ENCODE measurements around the gene AXL.

Gene AXL

GRCh38 chr19:41186971-41187883, 31.8 kb upstream of the AXL start:
- no peaks in the 10 kb centered on the region for H3K36me3 ChIP-seq
- H3K4me3 ChIP-seq (ENCODE audit: low read depth, low read length), result no peak overlapping the region
- no peaks in the 10 kb centered on the region for H3K9me3 ChIP-seq
- no peaks in the 10 kb centered on the region for H3K4me1 ChIP-seq
- no peak for TF ChIP-seq CTCF (IDR thresholded peaks at IDR 0.05; ENCODE audit: low read depth, low read length)
- no peak for DNase-seq
- H3K27me3 ChIP-seq, result peaks cover 15% of the 10 kb centered on the region

- H3K4me1 ChIP-seq, result no peaks in the 10 kb centered on the region
- DNase-seq, result no peak
- no peak for TF ChIP-seq CTCF (IDR thresholded peaks at IDR 0.05; ENCODE audit: low read depth, low read length)
- H3K36me3 ChIP-seq, result no peaks in the 10 kb centered on the region
- H3K9me3 ChIP-seq, result no peaks in the 10 kb centered on the region
- no peak overlapping the region for H3K4me3 ChIP-seq (ENCODE audit: low read depth, low read length)
- peaks cover 21% of the 10 kb centered on the region for H3K27me3 ChIP-seq
Observed at GRCh38 chr19:41187884-41188279, 31.1 kb upstream of the AXL start.

- DNase-seq, result no peak
- no peaks in the 10 kb centered on the region for H3K36me3 ChIP-seq
- H3K9me3 ChIP-seq, result no peaks in the 10 kb centered on the region
- H3K4me3 ChIP-seq (ENCODE audit: low read depth, low read length), result no peak overlapping the region
- no peaks in the 10 kb centered on the region for H3K4me1 ChIP-seq
- TF ChIP-seq CTCF (IDR thresholded peaks at IDR 0.05; ENCODE audit: low read depth, low read length), result no peak
- H3K27me3 ChIP-seq, result peaks cover 35% of the 10 kb centered on the region
Observed at GRCh38 chr19:41189425-41190065, 29.5 kb upstream of the AXL start.

GRCh38 chr19:41192574-41193429, 26.2 kb upstream of the AXL start, which contains the start of gene CYP2S1:
TSS of gene CYP2S1 (plus strand) at chr19:41193219. CDS start at chr19:41193265, 46 bp downstream.
- Histone ChIP-seq H3K36me3 (no peaks in the 10 kb centered on the region), H3K9me3 (no peaks in the 10 kb centered on the region), H3K4me1 (no peaks in the 10 kb centered on the region), H3K27me3 (peaks cover 39% of the 10 kb centered on the region), H3K4me3 (ENCODE audit: low read depth, low read length) (no peak within 1 kb of the TSS)
- DNase-seq, result no peak
- TF ChIP-seq CTCF (IDR thresholded peaks at IDR 0.05; ENCODE audit: low read depth, low read length), result no peak

- H3K36me3 ChIP-seq, result no peaks in the 10 kb centered on the region
- H3K9me3 ChIP-seq, result no peaks in the 10 kb centered on the region
- no peak for TF ChIP-seq CTCF (IDR thresholded peaks at IDR 0.05; ENCODE audit: low read depth, low read length)
- H3K27me3 ChIP-seq, result peaks cover 41% of the 10 kb centered on the region
- H3K4me3 ChIP-seq (ENCODE audit: low read depth, low read length), result no peak overlapping the region
- DNase-seq, result no peak
- no peaks in the 10 kb centered on the region for H3K4me1 ChIP-seq
Observed at GRCh38 chr19:41193430-41194156, 25.4 kb upstream of the AXL start.

Measured in BE2C (cell line).